Astrocyte (in vitro differentiated cells and primary cell): ENCODE data around the gene HLX. TPM values are rescaled to one million over a fixed set of nuclear protein-coding genes. Genes with fewer than 3 reads are reported as not detected.

Experiments
- DNase-seq: peaks from one replicate; pipeline ENCODE4 v3.0.0-alpha.2; 2010; ENCODE audit warnings: low read depth
- FAIRE-seq: peaks from 2 replicates; lab custom pipeline; 2011; peaks lifted over from hg19 to GRCh38; lab: Jason Lieb, UNC
- H2AFZ ChIP-seq: 2 replicates; pipeline ENCODE4 v1.6.0; 2012; ENCODE audit warnings: low read depth, low read length, inconsistent platforms
- H3K27ac ChIP-seq: 2 replicates; pipeline ENCODE4 v1.5.1; 2011; ENCODE audit warnings: low read depth, low read length, inconsistent platforms
- H3K27me3 ChIP-seq: 2 replicates; pipeline ENCODE4 v1.6.0; 2011; ENCODE audit warnings: low read length, inconsistent platforms; ENCODE audit not compliant: insufficient read depth
- H3K36me3 ChIP-seq: 2 replicates; pipeline ENCODE4 v1.5.1; 2011; ENCODE audit warnings: low read length, inconsistent platforms; ENCODE audit not compliant: insufficient read depth
- H3K4me1 ChIP-seq: 2 replicates; pipeline ENCODE4 v1.5.1; 2011; ENCODE audit warnings: low read length, inconsistent platforms; ENCODE audit not compliant: insufficient read depth
- H3K4me2 ChIP-seq: 2 replicates; pipeline ENCODE4 v1.6.0; 2012; ENCODE audit warnings: low read length, inconsistent platforms
- H3K4me3 ChIP-seq: 2 replicates; pipeline ENCODE4 v1.5.1; 2011; ENCODE audit warnings: low read depth, mild to moderate bottlenecking, low read length, inconsistent platforms; ENCODE audit not compliant: insufficient read depth
- H3K79me2 ChIP-seq: 2 replicates; pipeline ENCODE4 v1.6.0; 2012; ENCODE audit warnings: mild to moderate bottlenecking, low read length, inconsistent platforms; ENCODE audit not compliant: insufficient read depth
- H3K9ac ChIP-seq: 2 replicates; pipeline ENCODE4 v1.6.0; 2012; ENCODE audit warnings: mild to moderate bottlenecking, low read length, inconsistent platforms
- H3K9me3 ChIP-seq: 2 replicates; pipeline ENCODE4 v1.5.1; 2012; ENCODE audit warnings: low read depth, mild to moderate bottlenecking, low read length, inconsistent platforms; ENCODE audit not compliant: insufficient read depth
- H4K20me1 ChIP-seq: 2 replicates; pipeline ENCODE4 v1.6.0; 2012; ENCODE audit warnings: low read length, inconsistent platforms; ENCODE audit not compliant: insufficient read depth
- H3K27ac Mint-ChIP-seq: one replicate; pipeline ENCODE4 v1.8.0; 2021; ENCODE audit warnings: mild to moderate bottlenecking, mixed read lengths; ENCODE audit not compliant: unreplicated experiment
- H3K27me3 Mint-ChIP-seq: one replicate; pipeline ENCODE4 v1.8.0; 2021; ENCODE audit warnings: low read depth, mixed read lengths; ENCODE audit not compliant: unreplicated experiment
- H3K36me3 Mint-ChIP-seq: one replicate; pipeline ENCODE4 v1.8.0; 2021; ENCODE audit warnings: low read depth, mixed read lengths; ENCODE audit not compliant: unreplicated experiment
- H3K4me1 Mint-ChIP-seq: one replicate; pipeline ENCODE4 v1.8.0; 2021; ENCODE audit warnings: low read depth, mixed read lengths; ENCODE audit not compliant: unreplicated experiment
- H3K4me3 Mint-ChIP-seq: one replicate; pipeline ENCODE4 v1.8.0; 2021; ENCODE audit warnings: mild to moderate bottlenecking, moderate library complexity, mixed read lengths; ENCODE audit not compliant: unreplicated experiment
- H3K9me3 Mint-ChIP-seq: one replicate; pipeline ENCODE4 v1.8.0; 2021; ENCODE audit warnings: mild to moderate bottlenecking, mixed read lengths; ENCODE audit not compliant: unreplicated experiment
- CTCF ChIP-seq: IDR thresholded peaks from 2 replicates; pipeline ENCODE4 v1.5.1; 2011; ENCODE audit warnings: low read depth, mild to moderate bottlenecking, inconsistent platforms, low read length, moderate library complexity; ENCODE audit not compliant: insufficient read depth
- EZH2 ChIP-seq: IDR thresholded peaks from 2 replicates; pipeline ENCODE4 v1.6.1; 2012; ENCODE audit warnings: mild to moderate bottlenecking, low read length, inconsistent platforms; ENCODE audit not compliant: insufficient read depth
- total RNA-seq: library from RNA; stranded (reverse); gene quantifications from 2 replicates; pipeline ENCODE4 v1.2.1, GENCODE V29; 2021

The HLX gene
- total RNA-seq, 1 donor from 2014 or later: 1.4 TPM

GRCh38 chr1:220917535-220918209, 38.4 kb downstream of the HLX start:
- FAIRE-seq (no peak), DNase-seq (no peak)
- H3K36me3 Mint-ChIP-seq: no peaks in the 10 kb centered on the region
- Histone ChIP-seq H3K79me2 (no peaks in the 10 kb centered on the region), H3K27ac (no peak overlapping the region), H4K20me1 (no peaks in the 10 kb centered on the region), H3K9me3 (no peaks in the 10 kb centered on the region), H3K4me3 (no peak overlapping the region), H3K27me3 (no peaks in the 10 kb centered on the region), H2AFZ (no peak overlapping the region), H3K4me1 (no peaks in the 10 kb centered on the region), H3K9ac (no peak overlapping the region), H3K4me2 (no peak overlapping the region), H3K36me3 (no peaks in the 10 kb centered on the region)
- no peak overlapping the region for H3K27ac Mint-ChIP-seq
- peaks cover 24% of the 10 kb centered on the region for H3K27me3 Mint-ChIP-seq
- no peaks in the 10 kb centered on the region for H3K4me1 Mint-ChIP-seq
- H3K9me3 Mint-ChIP-seq: no peaks in the 10 kb centered on the region
- H3K4me3 Mint-ChIP-seq: no peak overlapping the region
- TF ChIP-seq EZH2 (no peak), CTCF (no peak)

GRCh38 chr1:220918285-220918951, 39.2 kb downstream of the HLX start:
- Histone ChIP-seq H3K27ac (no peak overlapping the region), H2AFZ (no peak overlapping the region), H3K27me3 (no peaks in the 10 kb centered on the region), H3K4me1 (no peaks in the 10 kb centered on the region), H3K79me2 (no peaks in the 10 kb centered on the region), H3K9ac (no peak overlapping the region), H3K9me3 (no peaks in the 10 kb centered on the region), H3K4me3 (no peak overlapping the region), H4K20me1 (no peaks in the 10 kb centered on the region), H3K36me3 (no peaks in the 10 kb centered on the region), H3K4me2 (no peak overlapping the region)
- FAIRE-seq: no peak
- no peak for DNase-seq
- no peaks in the 10 kb centered on the region for H3K9me3 Mint-ChIP-seq
- H3K4me1 Mint-ChIP-seq: no peaks in the 10 kb centered on the region
- no peak overlapping the region for H3K4me3 Mint-ChIP-seq
- H3K27me3 Mint-ChIP-seq: peaks cover 24% of the 10 kb centered on the region
- H3K27ac Mint-ChIP-seq: no peak overlapping the region
- no peaks in the 10 kb centered on the region for H3K36me3 Mint-ChIP-seq
- TF ChIP-seq CTCF: no peak

DNA sequence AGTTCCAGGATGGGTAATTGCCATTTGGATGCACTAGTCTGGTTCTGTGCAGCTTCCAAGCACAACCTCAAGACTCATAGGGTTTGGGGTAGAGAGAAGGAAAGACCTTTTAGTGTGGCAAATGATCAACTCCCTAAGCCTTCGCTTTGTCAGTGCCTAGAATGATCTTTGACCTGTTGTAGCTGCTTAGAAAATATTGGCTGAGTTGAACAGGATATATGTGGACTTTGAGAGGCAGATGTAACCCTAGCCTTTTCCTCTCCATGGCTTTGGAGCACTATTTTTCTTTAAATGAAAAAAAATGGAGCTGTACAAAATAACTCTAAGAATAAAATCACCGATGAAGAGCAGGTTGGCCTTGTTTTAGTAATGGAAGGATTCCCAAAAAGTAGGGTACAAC, 41.7 kb downstream of the HLX start:
- Mint-ChIP-seq H3K36me3 (no peaks in the 10 kb centered on the region), H3K4me3 (no peak overlapping the region), H3K27ac (no peak overlapping the region), H3K4me1 (no peaks in the 10 kb centered on the region), H3K9me3 (no peaks in the 10 kb centered on the region), H3K27me3 (peaks cover 10% of the 10 kb centered on the region)
- Histone ChIP-seq H3K27me3 (no peaks in the 10 kb centered on the region), H3K9ac (no peak overlapping the region), H3K79me2 (no peaks in the 10 kb centered on the region), H3K4me3 (no peak overlapping the region), H3K9me3 (no peaks in the 10 kb centered on the region), H3K4me1 (no peaks in the 10 kb centered on the region), H2AFZ (no peak overlapping the region), H4K20me1 (no peaks in the 10 kb centered on the region), H3K36me3 (no peaks in the 10 kb centered on the region), H3K27ac (no peak overlapping the region), H3K4me2 (no peak overlapping the region)
- no peak for TF ChIP-seq EZH2
- no peak for TF ChIP-seq CTCF
- FAIRE-seq (no peak), DNase-seq (no peak)
